Right lobe of liver (tissue), 6 donors: ENCODE data around the gene ABL1. TPM values are rescaled to one million over a fixed set of nuclear protein-coding genes. Genes with fewer than 3 reads are reported as not detected.

Experiments used
- ATAC-seq, 4 donors: fragments of 200-7000 bp; cut with Tn5 transposase; one replicate each; pipeline ENCODE4 v1.9.1; 2020; ENCODE audit warnings: mild to moderate bottlenecking in 4 of 4, moderate library complexity in 4 of 4
- DNase-seq, 3 donors: peaks; one replicate each; pipeline ENCODE4 v3.0.0-alpha.2; 2020
- H3K27ac ChIP-seq, 3 donors: fragments of 200-600 bp; one replicate each; pipeline ENCODE4 v1.8.0; 2022
- H3K27me3 ChIP-seq, 2 donors: fragments of 200-600 bp; one replicate each; pipeline ENCODE4 v1.8.0; 2022
- H3K36me3 ChIP-seq, 4 donors: fragments of 200-600 bp; sonication (generic) in 1 of 4; one replicate each; pipeline versions ENCODE4 v1.5.1 to v1.8.0; 2017 to 2022; ENCODE audit warnings: control low read depth in 1 of 4
- H3K4me1 ChIP-seq, 4 donors: fragments of 200-600 bp; sonication (generic) in 1 of 4; one replicate each; pipeline versions ENCODE4 v1.5.1 to v1.8.0; 2017 to 2022; ENCODE audit warnings: control low read depth in 1 of 4
- H3K4me3 ChIP-seq, 3 donors: fragments of 200-600 bp; one replicate each; pipeline ENCODE4 v1.8.0; 2022
- H3K9me3 ChIP-seq, 4 donors: fragments of 200-600 bp; sonication (generic) in 1 of 4; one replicate each; pipeline versions ENCODE4 v1.5.1 to v1.8.0; 2017 to 2022; ENCODE audit warnings: control low read depth in 1 of 4
- CTCF ChIP-seq, 4 donors: fragments of 200-600 bp in 3 of 4; fragments of 450-650 bp in 1 of 4; IDR thresholded peaks; one replicate each; pipeline versions ENCODE4 v1.5.1 to v1.8.0; 2016 to 2022; ENCODE audit warnings: antibody characterized with exemption in 4 of 4, mild to moderate bottlenecking in 2 of 4
- POLR2A ChIP-seq: fragments of 450-650 bp; IDR thresholded peaks from one replicate; pipeline ENCODE4 v1.6.1; 2017; ENCODE audit warnings: antibody characterized with exemption, mild to moderate bottlenecking
- WGBS: methylation state at CpG from one replicate; pipeline ENCODE4 v1.1.6; 2018; ENCODE audit warnings: low coverage, low lambda C conversion rate; ENCODE audit not compliant: insufficient coverage; ENCODE audit errors: missing lambda C conversion rate; 5-methylcytosine and 5-hydroxymethylcytosine counted together
- intact Hi-C, 2 donors: fragments of 100-400 bp; cut with DNase I; formaldehyde crosslinking; loops; one replicate each; pipeline versions ENCODE4 v1.11.2 to v1.14.1; 2022
- total RNA-seq, 6 experiments: library from RNA; depleted of rRNA in 2 of 6; stranded (reverse); fragments of >200 nt in 2 of 6; fragmentation: NEBNext Ultra II Directional in 3 of 6; extraction: Animal tissue kit (Norgen Biotek cat#: 25700) in 3 of 6; gene quantifications; one replicate each; pipeline versions ENCODE4 v1.1.0 to v1.2.4, GENCODE V29; 2016 to 2023
- donor health status: DM: no; HTN: yes; CAD: no.
- donor health status: DM: no; HTN: no; CAD: no.
- donor health status: DM: no; HTN: no; CAD: no.
- donor health status: DM: no; HTN: yes; CAD: no.
- donor health status: DM: no; HTN: yes; CAD: no.

Gene ABL1
- total RNA-seq, 6 experiments from 2014 or later: 17.0 to 25.8 (median 18.8) TPM

GRCh38 chr9:130888146-130888885 is 53.3 kb downstream of the ABL1 start:
- Histone ChIP-seq H3K27me3 (no peaks in the 10 kb centered on the region), H3K4me1 (no peaks in the 10 kb centered on the region), H3K9me3 (no peaks in the 10 kb centered on the region), H3K36me3 (peaks cover 0 to 42% (median 25%) of the 10 kb centered on the region in 4 donors), H3K27ac (no peak overlapping the region), H3K4me3 (no peak overlapping the region)
- WGBS: 68% methylated on average over 3 of the region's 22 CpGs
- intact Hi-C loops: no loop called here
- ATAC-seq (no peak), DNase-seq (no peak)
- TF ChIP-seq POLR2A: no peak
- TF ChIP-seq CTCF (IDR thresholded peaks at IDR 0.05): no peak

- no peaks in the 10 kb centered on the region for H3K9me3 ChIP-seq
- WGBS: 90% methylated on average over 2 of the region's 9 CpGs
- no peak for DNase-seq
- no peaks in the 10 kb centered on the region for H3K4me1 ChIP-seq
- no peak overlapping the region for H3K27ac ChIP-seq
- ATAC-seq: no peak
- intact Hi-C loops: loop anchor here in 1 of 2 donors (10.0 kb wide), 1 partner anchor 155 kb away; no protein-coding TSS in a partner anchor
- TF ChIP-seq CTCF (IDR thresholded peaks at IDR 0.05): no peak
- no peak for TF ChIP-seq POLR2A
- no peak overlapping the region for H3K4me3 ChIP-seq
- H3K27me3 ChIP-seq: no peaks in the 10 kb centered on the region
- peaks cover 0 to 24% (median 13%) of the 10 kb centered on the region in 4 donors for H3K36me3 ChIP-seq
These were observed 55.1 kb downstream of the ABL1 start for GRCh38 chr9:130890124-130890523.

GRCh38 chr9:130890870-130891687 is 56.0 kb downstream of the ABL1 start:
- no peaks in the 10 kb centered on the region for H3K4me1 ChIP-seq
- no peak for DNase-seq
- H3K27ac ChIP-seq: no peak overlapping the region

More at GRCh38 chr9:130890870-130891687, 56.0 kb downstream of the ABL1 start:
- WGBS: 86% methylated on average over 10 of the region's 20 CpGs
- Histone ChIP-seq H3K9me3 (no peaks in the 10 kb centered on the region), H3K36me3 (peaks cover 0 to 15% (median 8%) of the 10 kb centered on the region in 4 donors), H3K27me3 (no peaks in the 10 kb centered on the region), H3K4me3 (no peak overlapping the region)
- no peak for ATAC-seq
- TF ChIP-seq CTCF (IDR thresholded peaks at IDR 0.05): no peak
- no peak for TF ChIP-seq POLR2A
- intact Hi-C loops: loop anchor here in 1 of 2 donors (10.0 kb wide), 1 partner anchor 154 kb away; no protein-coding TSS in a partner anchor
